Peyer's patch (tissue), 4 donors: ENCODE data around the gene TCF7L1.

Experiments
- CTCF ChIP-seq, 6 experiments: fragments of 450-650 bp in 4 of 6; fragments of 200-600 bp in 2 of 6; sonication (generic) in 1 of 6; IDR thresholded peaks; one replicate each; pipeline ENCODE4 v1.5.1; 2017 to 2019; ENCODE audit warnings: antibody characterized with exemption in 6 of 6, mild to moderate bottlenecking in 3 of 6, moderate library complexity in 1 of 6
- POLR2A ChIP-seq, 2 donors: fragments of 450-650 bp; IDR thresholded peaks; one replicate each; pipeline ENCODE4 v1.5.1; 2017; ENCODE audit warnings: antibody characterized with exemption in 2 of 2, mild to moderate bottlenecking in 2 of 2, moderate library complexity in 2 of 2

GRCh38 chr2:85130407-85130806 is 2.8 kb upstream of the TCF7L1 start:
- no peak for TF ChIP-seq POLR2A (IDR thresholded peaks at IDR 0.05)
- no peak for TF ChIP-seq CTCF (IDR thresholded peaks at IDR 0.05)
